Measurements from ENCODE around the gene PLLP.

PLLP gene

GRCh38 chr16:57307365-57307764, 22.9 kb upstream of the PLLP start:
- TF ChIP-seq SIN3A (IDR thresholded peaks at IDR 0.05; ENCODE audit: borderline replicate concordance, insufficient read depth, low read length) (no peak), POLR2AphosphoS5 (IDR thresholded peaks at IDR 0.05; ENCODE audit: low read depth, low read length) (no peak), FOXP2 (optimal IDR thresholded peaks at IDR 0.05; ENCODE audit: borderline replicate concordance, extremely low read depth, extremely low read length, insufficient read depth) (no peak), REST (IDR thresholded peaks at IDR 0.05; ENCODE audit: insufficient read depth in 1 of 2, low read depth in 2 of 2, low read length in 2 of 2) (no peak), TAF1 (IDR thresholded peaks at IDR 0.05; ENCODE audit: borderline replicate concordance, insufficient read depth, low read length) (no peak)

GRCh38 chr16:57306676-57307341, 22.3 kb upstream of the PLLP start:
- TF ChIP-seq REST (IDR thresholded peaks at IDR 0.05; ENCODE audit: insufficient read depth in 1 of 2, low read depth in 2 of 2, low read length in 2 of 2) (no peak), POLR2AphosphoS5 (IDR thresholded peaks at IDR 0.05; ENCODE audit: low read depth, low read length) (no peak), FOXP2 (optimal IDR thresholded peaks at IDR 0.05; ENCODE audit: borderline replicate concordance, extremely low read depth, extremely low read length, insufficient read depth) (no peak), TAF1 (IDR thresholded peaks at IDR 0.05; ENCODE audit: borderline replicate concordance, insufficient read depth, low read length) (no peak), SIN3A (IDR thresholded peaks at IDR 0.05; ENCODE audit: borderline replicate concordance, insufficient read depth, low read length) (no peak)

GRCh38 chr16:57305159-57305811, 20.8 kb upstream of the PLLP start:
- TF ChIP-seq POLR2AphosphoS5 (IDR thresholded peaks at IDR 0.05; ENCODE audit: low read depth, low read length) = no peak
- no peak for TF ChIP-seq TAF1 (IDR thresholded peaks at IDR 0.05; ENCODE audit: borderline replicate concordance, insufficient read depth, low read length)
- TF ChIP-seq FOXP2 (optimal IDR thresholded peaks at IDR 0.05; ENCODE audit: borderline replicate concordance, extremely low read depth, extremely low read length, insufficient read depth) = no peak
- TF ChIP-seq SIN3A (IDR thresholded peaks at IDR 0.05; ENCODE audit: borderline replicate concordance, insufficient read depth, low read length) = no peak
- TF ChIP-seq REST (IDR thresholded peaks at IDR 0.05; ENCODE audit: insufficient read depth in 1 of 2, low read depth in 2 of 2, low read length in 2 of 2) = no peak

- TF ChIP-seq SIN3A (IDR thresholded peaks at IDR 0.05; ENCODE audit: borderline replicate concordance, insufficient read depth, low read length) = no peak
- TF ChIP-seq TAF1 (IDR thresholded peaks at IDR 0.05; ENCODE audit: borderline replicate concordance, insufficient read depth, low read length) = no peak
- TF ChIP-seq POLR2AphosphoS5 (IDR thresholded peaks at IDR 0.05; ENCODE audit: low read depth, low read length) = no peak
- no peak for TF ChIP-seq REST (IDR thresholded peaks at IDR 0.05; ENCODE audit: insufficient read depth in 1 of 2, low read depth in 2 of 2, low read length in 2 of 2)
- no peak for TF ChIP-seq FOXP2 (optimal IDR thresholded peaks at IDR 0.05; ENCODE audit: borderline replicate concordance, extremely low read depth, extremely low read length, insufficient read depth)
Measured at GRCh38 chr16:57304169-57305061, 19.9 kb upstream of the PLLP start.

All from PFSK-1 (cell line).